GM12878 (cell line): ENCODE measurements around the gene PEX16. TPM values are rescaled to one million over a fixed set of nuclear protein-coding genes. Genes with fewer than 3 reads are reported as not detected.

Experiments
- ATAC-seq: fragments of 200-7000 bp; cut with Tn5 transposase; 3 replicates; pipeline ENCODE4 v1.9.1; 2020; ENCODE audit warnings: mild to moderate bottlenecking, moderate library complexity
- Bru-seq: library from RNA; stranded (reverse); fragments of 400-500 nt; gene quantifications from one replicate; lab custom pipeline; 2021; lab: Mats Ljungman, UMichigan
- BruChase-seq, 2 experiments: library from RNA; stranded (reverse); fragments of 400-500 nt; gene quantifications; one replicate each; lab custom pipeline; 2021; lab: Mats Ljungman, UMichigan
- BruUV-seq: library from RNA; stranded (reverse); fragments of 400-500 nt; replicated peaks from 2 replicates; lab custom pipeline; 2021; lab: Mats Ljungman, UMichigan
- CTCF ChIA-PET: fragments of 300-600 bp; sonication (Branson Sonifier 250); formaldehyde crosslinking; extraction: SDS; loops from one replicate; lab custom pipeline; 2021; ENCODE audit warnings: inconsistent platforms; lab: Yijun Ruan, JAX
- POLR2A ChIA-PET: fragments of 350-600 bp; formaldehyde crosslinking; extraction: SDS; loops from one replicate; lab custom pipeline; 2021; ENCODE audit warnings: inconsistent platforms; lab: Charles Lee
- RAD21 ChIA-PET: fragments of 300-600 bp; sonication (Branson Sonifier 250); formaldehyde crosslinking; loops from one replicate; lab custom pipeline; 2023; ENCODE audit warnings: antibody characterized with exemption; ENCODE audit not compliant: unreplicated experiment; lab: Charles Lee
- SMC1A ChIA-PET: fragments of 300-600 bp; sonication (Branson Sonifier 250); formaldehyde crosslinking; loops from one replicate; lab custom pipeline; 2023; ENCODE audit not compliant: unreplicated experiment, uncharacterized antibody; lab: Charles Lee
- DNase-seq: peaks from one replicate; pipeline ENCODE4 v3.0.0-alpha.2; 2011; ENCODE audit warnings: low read depth, low spot score
- FAIRE-seq: peaks from 3 replicates; lab custom pipeline; 2011; peaks lifted over from hg19 to GRCh38; lab: Jason Lieb, UNC
- H2AFZ ChIP-seq: 2 replicates; pipeline ENCODE4 v1.6.0; 2011; ENCODE audit warnings: low read depth, low read length, control low read depth; ENCODE audit not compliant: control insufficient read depth
- H3K27ac ChIP-seq: 2 replicates; pipeline ENCODE4 v1.5.1; 2011; ENCODE audit warnings: control low read depth; ENCODE audit not compliant: control insufficient read depth, insufficient read depth
- H3K27me3 ChIP-seq, 2 experiments: replicated peaks in 1 of 2; 2 replicates each; pipeline versions ENCODE4 v1.6.0 to v1.6.1; 2011; ENCODE audit warnings: low read length in 1 of 2; ENCODE audit not compliant: control insufficient read depth in 2 of 2, insufficient read depth in 2 of 2
- H3K36me3 ChIP-seq, 2 experiments: 2 replicates each; pipeline ENCODE4 v1.5.1; 2011; ENCODE audit warnings: low read length in 1 of 2; ENCODE audit not compliant: control insufficient read depth in 2 of 2, insufficient read depth in 2 of 2
- H3K4me1 ChIP-seq: 2 replicates; pipeline ENCODE4 v1.6.1; 2011; ENCODE audit warnings: mild to moderate bottlenecking, low read length, moderate library complexity, mixed read lengths; ENCODE audit not compliant: control insufficient read depth, insufficient read depth
- H3K4me2 ChIP-seq: 2 replicates; pipeline ENCODE4 v1.6.0; 2011; ENCODE audit warnings: control low read depth; ENCODE audit not compliant: control insufficient read depth, insufficient read depth
- H3K4me3 ChIP-seq: fragments of 200-600 bp; sonication (generic); 2 replicates; pipeline ENCODE4 v1.5.1; 2016
- H3K79me2 ChIP-seq: 2 replicates; pipeline ENCODE4 v1.6.0; 2011; ENCODE audit warnings: low read length; ENCODE audit not compliant: control insufficient read depth, insufficient read depth
- H3K9ac ChIP-seq: 2 replicates; pipeline ENCODE4 v1.8.0; 2011; ENCODE audit warnings: low read length, control low read depth, mixed read lengths; ENCODE audit not compliant: control insufficient read depth, insufficient read depth
- H3K9me3 ChIP-seq: replicated peaks from 3 replicates; pipeline ENCODE4 v1.5.1; 2011; ENCODE audit warnings: mild to moderate bottlenecking, low read length; ENCODE audit not compliant: control insufficient read depth, insufficient read depth
- H4K20me1 ChIP-seq: 2 replicates; pipeline ENCODE4 v1.6.0; 2011; ENCODE audit not compliant: control insufficient read depth, insufficient read depth
- CBFB ChIP-seq: IDR thresholded peaks from 2 replicates; pipeline ENCODE4 v1.6.1; 2016; ENCODE audit warnings: antibody characterized with exemption, low read depth
- CHD4 ChIP-seq: fragments of 200-600 bp; sonication (generic); IDR thresholded peaks from 2 replicates; pipeline ENCODE4 v1.6.1; 2016; ENCODE audit warnings: mild to moderate bottlenecking
- HDAC2 ChIP-seq: fragments of 200-600 bp; sonication (generic); IDR thresholded peaks from 2 replicates; pipeline ENCODE4 v1.6.1; 2017
- MTA2 ChIP-seq: fragments of 450-650 bp; IDR thresholded peaks from 2 replicates; pipeline ENCODE4 v1.6.1; 2016; ENCODE audit warnings: low read depth, mild to moderate bottlenecking, moderate library complexity
- NFYA ChIP-seq: IDR thresholded peaks from 2 replicates; pipeline ENCODE4 v1.6.1; 2011; ENCODE audit warnings: low read depth, mild to moderate bottlenecking, low read length, improper control_type of control experiment, borderline replicate concordance
- NR2F1 ChIP-seq: fragments of 450-650 bp; conservative IDR thresholded peaks from 2 replicates; pipeline ENCODE4 v1.6.1; 2017; ENCODE audit warnings: mild to moderate bottlenecking
- RFX5 ChIP-seq: IDR thresholded peaks from 2 replicates; pipeline ENCODE4 v1.6.1; 2011; ENCODE audit warnings: low read depth, low read length, improper control_type of control experiment
- SREBF1 ChIP-seq: IDR thresholded peaks from 2 replicates; pipeline ENCODE4 v1.6.1; 2012; ENCODE audit warnings: mild to moderate bottlenecking, low read length
- SUPT20H ChIP-seq: IDR thresholded peaks from 2 replicates; pipeline ENCODE4 v1.6.1; 2011; ENCODE audit warnings: low read depth, mild to moderate bottlenecking, low read length, moderate library complexity, borderline replicate concordance; ENCODE audit not compliant: control insufficient read depth
- TBL1XR1 ChIP-seq: IDR thresholded peaks from 2 replicates; pipeline ENCODE4 v1.6.1; 2012; ENCODE audit warnings: low read depth, low read length, improper control_type of control experiment
- TCF3 ChIP-seq: IDR thresholded peaks from 2 replicates; pipeline ENCODE4 v1.6.1; 2012; ENCODE audit warnings: low read depth, mild to moderate bottlenecking, low read length, borderline replicate concordance; ENCODE audit not compliant: insufficient read depth
- ZNF384 ChIP-seq: IDR thresholded peaks from 2 replicates; pipeline ENCODE4 v1.6.1; 2012; ENCODE audit warnings: low read depth, mild to moderate bottlenecking, low read length, improper control_type of control experiment, borderline replicate concordance
- ZSCAN29 ChIP-seq: fragments of 450-650 bp; IDR thresholded peaks from 2 replicates; pipeline ENCODE4 v1.6.1; 2017; ENCODE audit warnings: mild to moderate bottlenecking, moderate library complexity
- WGBS: methylation state at CpG from one replicate; pipeline ENCODE4 v1.1.6; 2016; ENCODE audit warnings: low lambda C conversion rate; ENCODE audit not compliant: insufficient replicate concordance, insufficient coverage; ENCODE audit errors: missing lambda C conversion rate; 5-methylcytosine and 5-hydroxymethylcytosine counted together
- in situ Hi-C: fragments of 300-500 bp; cut with MboI; formaldehyde crosslinking; loops from 9 replicates; pipeline ENCODE4 v1.14.3; 2018; ENCODE audit warnings: mixed read lengths
- intact Hi-C: fragments of 100-400 bp; cut with micrococcal nuclease; formaldehyde crosslinking; loops from one replicate; pipeline ENCODE4 v1.14.2; 2022; ENCODE audit not compliant: unreplicated experiment
- long read RNA-seq, 2 experiments: library from polyadenylated mRNA; unstranded; transcript quantifications; one replicate each; pipeline ENCODE4 v2.0.0, GENCODE V29; 2019 to 2020
- polyA minus RNA-seq, 3 experiments: library from RNA; depleted of rRNA, polyadenylated mRNA; stranded (reverse); fragments of >200 nt; gene quantifications; 2 replicates each; pipeline ENCODE4 v1.2.3, GENCODE V29; 2011
- polyA plus RNA-seq, 11 experiments: library from polyadenylated mRNA; depleted of rRNA in 4 of 11; unstranded in 6 of 11; stranded (reverse) in 5 of 11; fragments of >200 nt; fragmentation: Nextera tagmentation in 4 of 11; fragmentation: Illumina TruSeq in 1 of 11; extraction: Ambion mirVana in 4 of 11; extraction: Trizol in 1 of 11; gene quantifications; 1 replicate in 1 of 11; 2 replicates in 10 of 11; pipeline versions ENCODE4 v1.2.1 to v1.2.3, GENCODE V29; 2011 to 2016; ENCODE audit warnings: inconsistent platforms in 2 of 11, missing spikeins in 2 of 11, low read depth in 1 of 11
- total RNA-seq, 4 experiments: library from RNA; depleted of rRNA in 3 of 4; stranded (reverse); fragments of >200 nt in 3 of 4; fragmentation: Illumina TruSeq in 1 of 4; extraction: Trizol in 1 of 4; gene quantifications; 2 replicates each; pipeline versions ENCODE4 v1.2.1 to v1.2.3, GENCODE V29; 2013 to 2021
- TF ChIP-seq, protein P1 (sequence below): fragments of 450-650 bp; IDR thresholded peaks from 2 replicates; pipeline ENCODE4 v1.6.1; 2017; ENCODE audit warnings: antibody characterized with exemption, mild to moderate bottlenecking, moderate library complexity

The PEX16 gene
- 25.7 and 30.4 TPM in 2 replicates for total RNA-seq (2013; cell fraction: nucleolus; rRNA removed)
- total RNA-seq (2014; rRNA removed) (40.2 and 53.5 TPM in 2 replicates), total RNA-seq (2014; rRNA removed; fragmentation: Illumina TruSeq; extraction: Trizol) (17.1 and 18.5 TPM in 2 replicates), total RNA-seq (2021) (41.5 and 42.2 TPM in 2 replicates), polyA plus RNA-seq (2011; rRNA removed) (12.4 and 19.6 TPM in 2 replicates), polyA plus RNA-seq (2014; fragmentation: Illumina TruSeq; extraction: Trizol) (0.46 and 6.4 TPM in 2 replicates), polyA plus RNA-seq (2014; fragmentation: Nextera tagmentation; extraction: Ambion mirVana) (1 to 10 TPM; 1.4 to 5.6 TPM), polyA plus RNA-seq (2014; rRNA removed) (49.8 and 62.6 TPM in 2 replicates), polyA plus RNA-seq (2016; fragmentation: Nextera tagmentation; extraction: Ambion mirVana) (10 to 100 TPM; 35.5 to 39.2 TPM), polyA minus RNA-seq (2011; rRNA and poly(A)+ RNA removed) (14.2 and 30.8 TPM in 2 replicates), Bru-seq, nascent RNA (percentile 75 among the genes with signal in this experiment), BruChase-seq, experiment 1, labeled RNA remaining after a 6-hour chase (percentile 65 among the genes with signal in this experiment), BruChase-seq, experiment 2, labeled RNA remaining after a 2-hour chase (percentile 65 among the genes with signal in this experiment)
- polyA plus RNA-seq (2011; ENCODE audit: low read depth): 5.9 TPM
- 30.9 and 46.0 TPM in 2 replicates for polyA plus RNA-seq (2011; cell fraction: cytosol; rRNA removed)
- 67.9 and 73.5 TPM in 2 replicates for polyA plus RNA-seq (2011; cell fraction: nucleus; rRNA removed)
- polyA plus RNA-seq (2012): 23.4 and 25.2 TPM in 2 replicates
- polyA minus RNA-seq (2011; cell fraction: cytosol; rRNA and poly(A)+ RNA removed): 18.1 and 23.3 TPM in 2 replicates
- 30.0 and 40.0 TPM in 2 replicates for polyA minus RNA-seq (2011; cell fraction: nucleus; rRNA and poly(A)+ RNA removed)
- long read RNA-seq, experiment 1, transcript PEX16-202 (11 exons, 1,335 nt): major isoform, 29 of 42 reads
- long read RNA-seq, experiment 1, partial matches to known transcripts: 2 of 42 reads
- long read RNA-seq, experiment 1, other reads (novel, unspliced or antisense): 9 of 42 reads
- long read RNA-seq, experiment 2, transcript PEX16-202 (11 exons, 1,335 nt): major isoform, 8 of 11 reads
- long read RNA-seq, experiment 2, partial matches to known transcripts: 0 of 11 reads
- long read RNA-seq, experiment 2, other reads (novel, unspliced or antisense): 3 of 11 reads

DNA sequence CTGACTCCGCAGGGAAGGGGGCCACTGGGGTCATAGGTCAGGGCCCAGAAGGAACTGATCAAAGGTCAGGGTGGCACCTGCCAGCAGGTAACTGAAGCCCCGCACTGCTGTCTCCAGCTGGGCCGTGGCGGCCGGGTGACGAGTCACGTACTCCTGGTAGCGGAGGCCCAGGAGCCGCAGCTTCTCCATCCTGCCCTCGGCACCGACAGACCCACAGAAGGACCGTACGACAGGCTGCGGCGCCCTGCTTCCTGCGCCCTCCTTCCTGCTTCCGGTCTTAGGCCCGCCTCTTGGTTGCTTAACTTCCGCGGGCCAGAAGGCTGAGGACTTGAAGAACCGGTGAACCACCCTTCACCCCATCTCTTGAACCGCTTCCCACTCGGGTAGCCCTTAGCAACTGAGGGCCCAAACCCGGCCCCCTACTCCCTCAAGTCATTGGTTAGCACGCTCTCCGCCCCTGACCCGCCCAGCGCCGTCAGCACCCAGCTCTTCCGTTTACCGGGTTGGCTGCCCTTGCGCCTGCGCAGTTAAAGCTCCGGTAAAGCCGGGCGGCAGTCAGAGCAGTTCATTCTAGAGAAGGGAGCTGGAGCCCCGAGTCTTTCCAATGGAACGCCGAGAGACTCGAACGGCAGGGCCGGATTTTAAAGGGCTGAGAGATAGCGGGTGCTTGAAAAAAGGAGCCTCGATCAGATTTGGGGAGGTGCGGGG is at the start of gene PEX16:
Gene PEX16, minus strand, starts transcription at position 255 of the 708 bp plus-strand sequence. Its CDS starts 66 bp downstream, at position 189.
- DNase-seq (peak; percentile 94), FAIRE-seq (peak; percentile 100), ATAC-seq (peak; percentile 92)
- Histone ChIP-seq H3K27me3 (peaks cover 2 to 4% of the 10 kb centered on the region in 2 experiments; a peak in 3 of 4 replicates), H3K27ac (peak within 1 kb of the TSS; percentile 92), H3K4me1 (peaks cover 18% of the 10 kb centered on the region), H3K4me3 (peak within 1 kb of the TSS; percentile 99), H3K4me2 (peak within 1 kb of the TSS; percentile 100), H3K79me2 (peaks cover 16% of the 10 kb centered on the region), H3K9ac (peak within 1 kb of the TSS; percentile 99), H4K20me1 (no peaks in the 10 kb centered on the region), H3K36me3 (peaks cover 12 to 15% of the 10 kb centered on the region in 2 experiments), H2AFZ (peak within 1 kb of the TSS; percentile 98), H3K9me3 (no peaks in the 10 kb centered on the region)
- intact Hi-C loops (loop anchor here (1.0 to 2.0 kb wide), 2 partner anchors 13 to 71 kb away; partner anchors contain the start of gene CRY2), in situ Hi-C loops (no loop called here)
- no TSS peak for BruUV-seq
- ChIA-PET RAD21 (interaction anchor here (0.6 to 2.8 kb wide), 13 partner anchors 13 to 146 kb away, joined by 3 to 29 read pairs (median 4); partner anchors contain the start of genes CRY2 and SLC35C1), POLR2A (interaction anchor here (0.8 to 2.6 kb wide), 11 partner anchors 9 to 108 kb away, joined by 3 to 27 read pairs (median 4); partner anchors contain the start of gene CRY2), CTCF (interaction anchor here (0.5 to 2.4 kb wide), 10 partner anchors 12 to 565 kb away, joined by 3 to 12 read pairs (median 3); no protein-coding TSS in a partner anchor), SMC1A (interaction anchor here (0.7 to 2.8 kb wide), 8 partner anchors 13 to 86 kb away, joined by 3 to 31 read pairs (median 4); partner anchors contain the start of gene CRY2)
- WGBS: 2% methylated on average over 45 of the region's 45 CpGs
- no peak for TF ChIP-seq TCF3
- TF ChIP-seq ZNF384: no peak
- TF ChIP-seq MTA2: no peak
- no peak for TF ChIP-seq SUPT20H
- TF ChIP-seq, protein P1, sequence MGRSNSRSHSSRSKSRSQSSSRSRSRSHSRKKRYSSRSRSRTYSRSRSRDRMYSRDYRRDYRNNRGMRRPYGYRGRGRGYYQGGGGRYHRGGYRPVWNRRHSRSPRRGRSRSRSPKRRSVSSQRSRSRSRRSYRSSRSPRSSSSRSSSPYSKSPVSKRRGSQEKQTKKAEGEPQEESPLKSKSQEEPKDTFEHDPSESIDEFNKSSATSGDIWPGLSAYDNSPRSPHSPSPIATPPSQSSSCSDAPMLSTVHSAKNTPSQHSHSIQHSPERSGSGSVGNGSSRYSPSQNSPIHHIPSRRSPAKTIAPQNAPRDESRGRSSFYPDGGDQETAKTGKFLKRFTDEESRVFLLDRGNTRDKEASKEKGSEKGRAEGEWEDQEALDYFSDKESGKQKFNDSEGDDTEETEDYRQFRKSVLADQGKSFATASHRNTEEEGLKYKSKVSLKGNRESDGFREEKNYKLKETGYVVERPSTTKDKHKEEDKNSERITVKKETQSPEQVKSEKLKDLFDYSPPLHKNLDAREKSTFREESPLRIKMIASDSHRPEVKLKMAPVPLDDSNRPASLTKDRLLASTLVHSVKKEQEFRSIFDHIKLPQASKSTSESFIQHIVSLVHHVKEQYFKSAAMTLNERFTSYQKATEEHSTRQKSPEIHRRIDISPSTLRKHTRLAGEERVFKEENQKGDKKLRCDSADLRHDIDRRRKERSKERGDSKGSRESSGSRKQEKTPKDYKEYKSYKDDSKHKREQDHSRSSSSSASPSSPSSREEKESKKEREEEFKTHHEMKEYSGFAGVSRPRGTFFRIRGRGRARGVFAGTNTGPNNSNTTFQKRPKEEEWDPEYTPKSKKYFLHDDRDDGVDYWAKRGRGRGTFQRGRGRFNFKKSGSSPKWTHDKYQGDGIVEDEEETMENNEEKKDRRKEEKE: no peak
- no peak for TF ChIP-seq NFYA
- no peak for TF ChIP-seq SREBF1
- TF ChIP-seq NR2F1: peak; percentile 98
- no peak for TF ChIP-seq HDAC2
- no peak for TF ChIP-seq CHD4
- no peak for TF ChIP-seq ZSCAN29
- TF ChIP-seq RFX5: peak; percentile 78; the same call in 1 of the 2 replicates
- TF ChIP-seq CBFB: no peak
- no peak for TF ChIP-seq TBL1XR1
